GM23248 (cell line): ENCODE data around the gene SYNPO. TPM values are rescaled to one million over a fixed set of nuclear protein-coding genes. Genes with fewer than 3 reads are reported as not detected.

Experiments
- DNase-seq: peaks from one replicate; pipeline ENCODE4 v3.0.0-alpha.2; 2015
- H2AFZ ChIP-seq: fragments of 200-600 bp; sonication (generic); 2 replicates; pipeline ENCODE4 v1.6.1; 2016; ENCODE audit warnings: antibody characterized with exemption
- H3F3A ChIP-seq: fragments of 200-600 bp; sonication (generic); 2 replicates; pipeline ENCODE4 v1.6.1; 2016; ENCODE audit warnings: mild to moderate bottlenecking, antibody characterized with exemption, mixed run types; ENCODE audit not compliant: insufficient read depth
- H3K27ac ChIP-seq: fragments of 200-600 bp; sonication (generic); 2 replicates; pipeline ENCODE4 v1.5.1; 2016; ENCODE audit warnings: mild to moderate bottlenecking
- H3K27me3 ChIP-seq: fragments of 200-600 bp; sonication (generic); replicated peaks from 2 replicates; pipeline ENCODE4 v1.6.1; 2016; ENCODE audit warnings: mild to moderate bottlenecking; ENCODE audit not compliant: insufficient read depth
- H3K36me3 ChIP-seq: fragments of 200-600 bp; sonication (generic); 2 replicates; pipeline ENCODE4 v1.6.1; 2016; ENCODE audit warnings: low read depth, mild to moderate bottlenecking
- H3K4me1 ChIP-seq: fragments of 200-600 bp; sonication (generic); 2 replicates; pipeline ENCODE4 v1.6.1; 2016; ENCODE audit warnings: mild to moderate bottlenecking; ENCODE audit not compliant: insufficient read depth
- H3K4me2 ChIP-seq: fragments of 200-600 bp; sonication (generic); one replicate; pipeline ENCODE4 v1.6.1; 2016; ENCODE audit warnings: mild to moderate bottlenecking; ENCODE audit not compliant: unreplicated experiment
- H3K4me3 ChIP-seq: fragments of 200-600 bp; sonication (generic); 2 replicates; pipeline ENCODE4 v1.5.1; 2016; ENCODE audit warnings: mild to moderate bottlenecking
- H3K79me2 ChIP-seq: fragments of 200-600 bp; sonication (generic); 2 replicates; pipeline ENCODE4 v1.6.1; 2016; ENCODE audit warnings: mild to moderate bottlenecking; ENCODE audit not compliant: insufficient read depth
- H3K9ac ChIP-seq: fragments of 200-600 bp; sonication (generic); 2 replicates; pipeline ENCODE4 v1.6.1; 2016; ENCODE audit warnings: mild to moderate bottlenecking
- H3K9me2 ChIP-seq: fragments of 200-600 bp; sonication (generic); 2 replicates; pipeline ENCODE4 v1.6.1; 2016; ENCODE audit warnings: mixed run types, mild to moderate bottlenecking, moderate library complexity; ENCODE audit not compliant: insufficient read depth
- H3K9me3 ChIP-seq: fragments of 200-600 bp; sonication (generic); one replicate; pipeline ENCODE4 v1.6.1; 2017; ENCODE audit warnings: low read depth
- H4K20me1 ChIP-seq: fragments of 200-600 bp; sonication (generic); 2 replicates; pipeline ENCODE4 v1.6.0; 2016; ENCODE audit not compliant: insufficient read depth
- EZH2 ChIP-seq: fragments of 200-600 bp; sonication (generic); IDR thresholded peaks from 2 replicates; pipeline ENCODE4 v1.6.1; 2018; ENCODE audit warnings: antibody characterized with exemption, mild to moderate bottlenecking; ENCODE audit not compliant: insufficient read depth, poor library complexity, severe bottlenecking
- EZH2phosphoT487 ChIP-seq: fragments of 200-600 bp; sonication (generic); IDR thresholded peaks from 2 replicates; pipeline ENCODE4 v1.6.1; 2018; ENCODE audit warnings: antibody characterized with exemption, moderate library complexity, mild to moderate bottlenecking, low read depth; ENCODE audit not compliant: insufficient read depth
- WGBS, 2 experiments: methylation state at CpG; one replicate each; pipeline ENCODE4 v1.1.6; 2015 to 2017; ENCODE audit warnings: low lambda C conversion rate in 2 of 2, low coverage in 1 of 2; ENCODE audit errors: missing lambda C conversion rate in 2 of 2; 5-methylcytosine and 5-hydroxymethylcytosine counted together
- in situ Hi-C: fragments of 300-500 bp; cut with MboI; formaldehyde crosslinking; loops from 2 replicates; pipeline ENCODE4 v1.15.0; 2020
- polyA plus RNA-seq: library from polyadenylated mRNA; unstranded; fragments of >200 nt; fragmentation: Nextera tagmentation; extraction: Ambion mirVana; gene quantifications from 2 replicates; pipeline ENCODE4 v1.2.1, GENCODE V29; 2016
- total RNA-seq: library from RNA; depleted of rRNA; stranded (reverse); fragments of >200 nt; shearing (Covaris generic); gene quantifications from 2 replicates; pipeline ENCODE4 v1.2.3, GENCODE V29; 2014

The SYNPO gene
- total and polyA plus RNA-seq, 2 experiments from 2014 or later = 5.6 to 6.1 TPM

GRCh38 chr5:150608991-150609390, 31.5 kb upstream of the SYNPO start:
- Histone ChIP-seq H3K4me3 (no peak overlapping the region), H3K4me1 (no peaks in the 10 kb centered on the region), H3K9me2 (no peaks in the 10 kb centered on the region), H3K27me3 (no peaks in the 10 kb centered on the region), H2AFZ (no peak overlapping the region), H3K9ac (no peak overlapping the region), H3K9me3 (no peaks in the 10 kb centered on the region), H4K20me1 (no peaks in the 10 kb centered on the region), H3K36me3 (no peaks in the 10 kb centered on the region), H3K79me2 (no peaks in the 10 kb centered on the region), H3F3A (no peaks in the 10 kb centered on the region), H3K27ac (no peak overlapping the region), H3K4me2 (no peak overlapping the region)
- WGBS, 2 experiments = 81 to 82% methylated on average over 5 of the region's 5 CpGs
- no peak for TF ChIP-seq EZH2
- TF ChIP-seq EZH2phosphoT487 = no peak
- in situ Hi-C loops = no loop called here
- DNase-seq = no peak

- H3K27ac ChIP-seq = no peak overlapping the region
- H3F3A ChIP-seq = no peaks in the 10 kb centered on the region
- TF ChIP-seq EZH2 (no peak), EZH2phosphoT487 (no peak)
- no peaks in the 10 kb centered on the region for H3K36me3 ChIP-seq
- H3K9me3 ChIP-seq = no peaks in the 10 kb centered on the region
- in situ Hi-C loops = no loop called here
- no peak overlapping the region for H3K9ac ChIP-seq
- no peak for DNase-seq
- H3K4me1 ChIP-seq = peaks cover 5% of the 10 kb centered on the region
- no peak overlapping the region for H2AFZ ChIP-seq
- no peaks in the 10 kb centered on the region for H3K27me3 ChIP-seq
- 72 to 77% methylated on average over 7 of the region's 7 CpGs for WGBS, 2 experiments
- no peaks in the 10 kb centered on the region for H3K79me2 ChIP-seq
- H4K20me1 ChIP-seq = no peaks in the 10 kb centered on the region
- no peaks in the 10 kb centered on the region for H3K9me2 ChIP-seq
- H3K4me2 ChIP-seq = no peak overlapping the region
- no peak overlapping the region for H3K4me3 ChIP-seq
Observed at GRCh38 chr5:150609843-150610584, 30.4 kb upstream of the SYNPO start.

- no peak overlapping the region for H3K4me2 ChIP-seq
- no peaks in the 10 kb centered on the region for H4K20me1 ChIP-seq
- no peaks in the 10 kb centered on the region for H3F3A ChIP-seq
- no peak for DNase-seq
- WGBS, 2 experiments = 44 to 46% methylated on average over 6 of the region's 6 CpGs
- no peak overlapping the region for H3K9ac ChIP-seq
- H3K9me3 ChIP-seq = no peaks in the 10 kb centered on the region
- no peak overlapping the region for H3K27ac ChIP-seq
- no peak overlapping the region for H3K4me3 ChIP-seq
- in situ Hi-C loops = no loop called here
- no peaks in the 10 kb centered on the region for H3K27me3 ChIP-seq
- TF ChIP-seq EZH2phosphoT487 = no peak
- no peak for TF ChIP-seq EZH2
- no peaks in the 10 kb centered on the region for H3K36me3 ChIP-seq
- H3K4me1 ChIP-seq = peaks cover 13% of the 10 kb centered on the region
- H3K9me2 ChIP-seq = no peaks in the 10 kb centered on the region
- no peaks in the 10 kb centered on the region for H3K79me2 ChIP-seq
- no peak overlapping the region for H2AFZ ChIP-seq
Observed at GRCh38 chr5:150611026-150611425, 29.4 kb upstream of the SYNPO start.

GRCh38 chr5:150612405-150612804, 28.1 kb upstream of the SYNPO start:
- DNase-seq = no peak
- no peak overlapping the region for H3K9ac ChIP-seq
- no peaks in the 10 kb centered on the region for H3F3A ChIP-seq
- H3K4me1 ChIP-seq = peaks cover 13% of the 10 kb centered on the region
- no peak overlapping the region for H3K27ac ChIP-seq
- in situ Hi-C loops = no loop called here
- TF ChIP-seq EZH2 (no peak), EZH2phosphoT487 (no peak)
- no peaks in the 10 kb centered on the region for H3K9me3 ChIP-seq
- H3K4me2 ChIP-seq = no peak overlapping the region
- H2AFZ ChIP-seq = no peak overlapping the region
- 94% methylated on average over 4 of the region's 4 CpGs for WGBS, 2 experiments
- no peaks in the 10 kb centered on the region for H3K36me3 ChIP-seq
- no peaks in the 10 kb centered on the region for H3K79me2 ChIP-seq
- H3K4me3 ChIP-seq = no peak overlapping the region
- H4K20me1 ChIP-seq = no peaks in the 10 kb centered on the region
- no peaks in the 10 kb centered on the region for H3K27me3 ChIP-seq
- H3K9me2 ChIP-seq = no peaks in the 10 kb centered on the region
